SK-N-SH treated with all-trans-retinoic acid at 6 μM for 48 hours (cell line): ENCODE results near the gene RAP2A.

Source experiments
- ARNTL ChIP-seq: fragments of 450-650 bp; formaldehyde crosslinking; IDR thresholded peaks from 2 replicates; pipeline ENCODE4 v1.5.0; 2020; ENCODE audit warnings: low read depth, mild to moderate bottlenecking, moderate library complexity, borderline replicate concordance
- CSRNP3 ChIP-seq: fragments of 250-450 bp; sonication (Bioruptor Pico); IDR thresholded peaks from 2 replicates; pipeline ENCODE4 v1.5.1; 2021; ENCODE audit warnings: mild to moderate bottlenecking, moderate library complexity
- GLIS3 ChIP-seq: fragments of 250-450 bp; sonication (Bioruptor Pico); IDR thresholded peaks from 2 replicates; pipeline ENCODE4 v1.5.0; 2020; ENCODE audit warnings: mild to moderate bottlenecking, moderate library complexity
- OSR1 ChIP-seq: fragments of 250-450 bp; sonication (Bioruptor Pico); IDR thresholded peaks from 2 replicates; pipeline ENCODE4 v1.8.0; 2022; ENCODE audit warnings: moderate library complexity, mild to moderate bottlenecking, inconsistent platforms
- PPARA ChIP-seq: fragments of 250-450 bp; sonication (Bioruptor Pico); IDR thresholded peaks from 2 replicates; pipeline ENCODE4 v1.5.0; 2020; ENCODE audit warnings: mild to moderate bottlenecking, borderline replicate concordance
- RARB ChIP-seq: fragments of 250-450 bp; sonication (Bioruptor Pico); IDR thresholded peaks from 2 replicates; pipeline ENCODE4 v1.8.0; 2021; ENCODE audit warnings: mild to moderate bottlenecking, moderate library complexity
- ZFP3 ChIP-seq: fragments of 250-450 bp; sonication (Bioruptor Pico); IDR thresholded peaks from 2 replicates; pipeline ENCODE4 v1.5.0; 2020; ENCODE audit warnings: mild to moderate bottlenecking, moderate library complexity
- ZFP30 ChIP-seq: fragments of 450-650 bp; formaldehyde crosslinking; IDR thresholded peaks from 2 replicates; pipeline ENCODE4 v1.5.0; 2022; ENCODE audit warnings: mild to moderate bottlenecking, moderate library complexity
- ZNF565 ChIP-seq: fragments of 450-650 bp; formaldehyde crosslinking; conservative IDR thresholded peaks from 2 replicates; pipeline ENCODE4 v1.5.0; 2020; ENCODE audit warnings: low read depth, mild to moderate bottlenecking, moderate library complexity
- ZNF8 ChIP-seq: fragments of 450-650 bp; formaldehyde crosslinking; IDR thresholded peaks from 2 replicates; pipeline ENCODE4 v1.5.0; 2020; ENCODE audit warnings: mild to moderate bottlenecking, moderate library complexity
- TF ChIP-seq, protein P1 (sequence below): fragments of 250-450 bp; sonication (Bioruptor Pico); IDR thresholded peaks from 2 replicates; pipeline ENCODE4 v1.8.0; 2020; ENCODE audit warnings: mild to moderate bottlenecking, moderate library complexity, borderline replicate concordance
- TF ChIP-seq, protein P2 (sequence below): fragments of 250-450 bp; sonication (Bioruptor Pico); IDR thresholded peaks from 2 replicates; pipeline ENCODE4 v1.5.1; 2020; ENCODE audit warnings: low read depth, mild to moderate bottlenecking, moderate library complexity

DNA sequence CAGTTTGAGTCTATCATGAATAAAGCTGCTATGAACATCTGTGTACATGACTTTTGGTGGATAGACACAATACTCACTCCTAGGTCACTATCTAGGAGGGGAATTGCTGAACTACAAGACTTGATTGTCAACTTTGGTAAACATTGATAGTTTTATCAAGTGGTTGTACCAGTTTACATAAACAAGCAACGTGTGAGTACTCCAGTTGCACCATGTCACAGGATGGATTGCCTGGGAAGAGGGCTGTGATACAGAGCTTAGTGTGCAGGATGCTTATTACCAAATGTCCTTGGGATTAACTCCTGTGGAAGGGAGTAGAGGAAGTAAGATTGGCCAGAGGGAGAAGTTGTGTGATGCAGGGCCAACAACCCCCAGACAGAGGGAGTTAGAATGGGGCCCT is 37.7 kb downstream of the RAP2A start:
- TF ChIP-seq OSR1 (CRISPR knock-in tag) = no peak
- TF ChIP-seq CSRNP3 (CRISPR knock-in tag) = no peak
- TF ChIP-seq ZFP3 = no peak
- TF ChIP-seq, protein P1, sequence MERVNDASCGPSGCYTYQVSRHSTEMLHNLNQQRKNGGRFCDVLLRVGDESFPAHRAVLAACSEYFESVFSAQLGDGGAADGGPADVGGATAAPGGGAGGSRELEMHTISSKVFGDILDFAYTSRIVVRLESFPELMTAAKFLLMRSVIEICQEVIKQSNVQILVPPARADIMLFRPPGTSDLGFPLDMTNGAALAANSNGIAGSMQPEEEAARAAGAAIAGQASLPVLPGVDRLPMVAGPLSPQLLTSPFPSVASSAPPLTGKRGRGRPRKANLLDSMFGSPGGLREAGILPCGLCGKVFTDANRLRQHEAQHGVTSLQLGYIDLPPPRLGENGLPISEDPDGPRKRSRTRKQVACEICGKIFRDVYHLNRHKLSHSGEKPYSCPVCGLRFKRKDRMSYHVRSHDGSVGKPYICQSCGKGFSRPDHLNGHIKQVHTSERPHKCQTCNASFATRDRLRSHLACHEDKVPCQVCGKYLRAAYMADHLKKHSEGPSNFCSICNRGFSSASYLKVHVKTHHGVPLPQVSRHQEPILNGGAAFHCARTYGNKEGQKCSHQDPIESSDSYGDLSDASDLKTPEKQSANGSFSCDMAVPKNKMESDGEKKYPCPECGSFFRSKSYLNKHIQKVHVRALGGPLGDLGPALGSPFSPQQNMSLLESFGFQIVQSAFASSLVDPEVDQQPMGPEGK = no peak
- TF ChIP-seq ARNTL (CRISPR knock-in tag) = no peak
- no peak for TF ChIP-seq GLIS3 (CRISPR knock-in tag)
- no peak for TF ChIP-seq ZNF565 (CRISPR knock-in tag)
- TF ChIP-seq ZNF8 = no peak
- no peak for TF ChIP-seq RARB (CRISPR knock-in tag)
- TF ChIP-seq PPARA = no peak
- TF ChIP-seq, protein P2, sequence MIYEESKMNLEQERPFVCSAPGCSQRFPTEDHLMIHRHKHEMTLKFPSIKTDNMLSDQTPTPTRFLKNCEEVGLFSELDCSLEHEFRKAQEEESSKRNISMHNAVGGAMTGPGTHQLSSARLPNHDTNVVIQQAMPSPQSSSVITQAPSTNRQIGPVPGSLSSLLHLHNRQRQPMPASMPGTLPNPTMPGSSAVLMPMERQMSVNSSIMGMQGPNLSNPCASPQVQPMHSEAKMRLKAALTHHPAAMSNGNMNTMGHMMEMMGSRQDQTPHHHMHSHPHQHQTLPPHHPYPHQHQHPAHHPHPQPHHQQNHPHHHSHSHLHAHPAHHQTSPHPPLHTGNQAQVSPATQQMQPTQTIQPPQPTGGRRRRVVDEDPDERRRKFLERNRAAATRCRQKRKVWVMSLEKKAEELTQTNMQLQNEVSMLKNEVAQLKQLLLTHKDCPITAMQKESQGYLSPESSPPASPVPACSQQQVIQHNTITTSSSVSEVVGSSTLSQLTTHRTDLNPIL (CRISPR knock-in tag) = no peak
- no peak for TF ChIP-seq ZFP30 (CRISPR knock-in tag)
